Body of pancreas (tissue), 4 donors: Measurements from ENCODE around the gene KLK7. TPM values are rescaled to one million over a fixed set of nuclear protein-coding genes. Genes with fewer than 3 reads are reported as not detected.

Experiments used
- ATAC-seq: fragments of 150-250 bp; one replicate; pipeline ENCODE4 v1.9.1; 2016
- DNase-seq, 4 donors: peaks; one replicate each; pipeline ENCODE4 v3.0.0-alpha.2; 2019
- H3K27ac ChIP-seq, 4 donors: fragments of 200-600 bp; sonication (generic); 1 replicate in 3 of 4; 2 replicates in 1 of 4; pipeline versions ENCODE4 v1.5.1 to v1.6.1; 2016 to 2019; ENCODE audit warnings: mild to moderate bottlenecking in 1 of 4, mixed read lengths in 1 of 4, moderate library complexity in 1 of 4
- H3K27me3 ChIP-seq, 2 donors: fragments of 200-600 bp; sonication (generic); one replicate each; pipeline ENCODE4 v1.6.0; 2016; ENCODE audit warnings: mild to moderate bottlenecking in 1 of 2
- H3K36me3 ChIP-seq, 2 donors: fragments of 200-600 bp; sonication (generic); replicated peaks in 1 of 2; 2 replicates each; pipeline ENCODE4 v1.5.1; 2016; ENCODE audit warnings: low read depth in 2 of 2; ENCODE audit not compliant: insufficient read depth in 1 of 2
- H3K4me1 ChIP-seq: fragments of 200-600 bp; sonication (generic); one replicate; pipeline ENCODE4 v1.6.0; 2016
- H3K4me3 ChIP-seq, 2 donors: fragments of 200-600 bp; sonication (generic); 1 replicate in 1 of 2; 2 replicates in 1 of 2; pipeline ENCODE4 v1.5.1; 2016 to 2019
- H3K9me3 ChIP-seq, 3 donors: fragments of 200-600 bp; sonication (generic); 1 replicate in 2 of 3; 2 replicates in 1 of 3; pipeline ENCODE4 v1.5.1; 2016
- POLR2A ChIP-seq, 3 donors: fragments of 450-650 bp; IDR thresholded peaks; one replicate each; pipeline ENCODE4 v1.6.1; 2016; ENCODE audit warnings: antibody characterized with exemption in 3 of 3, mild to moderate bottlenecking in 2 of 3
- WGBS, 2 donors: methylation state at CpG; one replicate each; pipeline ENCODE4 v1.1.5; 2017; 5-methylcytosine and 5-hydroxymethylcytosine counted together
- intact Hi-C: fragments of 100-400 bp; cut with DNase I; formaldehyde crosslinking; loops from one replicate; pipeline ENCODE4 v1.15.1; 2023
- total RNA-seq, 2 donors: library from RNA; depleted of rRNA; stranded (reverse); fragments of >200 nt; gene quantifications; one replicate each; pipeline ENCODE4 v1.1.0, GENCODE V29; 2016
- TF ChIP-seq, protein P1 (sequence below), 7 experiments: fragments of 450-650 bp in 4 of 7; fragments of 200-600 bp in 3 of 7; sonication (generic) in 3 of 7; IDR thresholded peaks; one replicate each; pipeline ENCODE4 v1.5.1; 2016 to 2019; ENCODE audit warnings: antibody characterized with exemption in 7 of 7

Gene KLK7
- total RNA-seq, 2 donors from 2014 or later = 4.2 TPM; not detected in 1

DNA sequence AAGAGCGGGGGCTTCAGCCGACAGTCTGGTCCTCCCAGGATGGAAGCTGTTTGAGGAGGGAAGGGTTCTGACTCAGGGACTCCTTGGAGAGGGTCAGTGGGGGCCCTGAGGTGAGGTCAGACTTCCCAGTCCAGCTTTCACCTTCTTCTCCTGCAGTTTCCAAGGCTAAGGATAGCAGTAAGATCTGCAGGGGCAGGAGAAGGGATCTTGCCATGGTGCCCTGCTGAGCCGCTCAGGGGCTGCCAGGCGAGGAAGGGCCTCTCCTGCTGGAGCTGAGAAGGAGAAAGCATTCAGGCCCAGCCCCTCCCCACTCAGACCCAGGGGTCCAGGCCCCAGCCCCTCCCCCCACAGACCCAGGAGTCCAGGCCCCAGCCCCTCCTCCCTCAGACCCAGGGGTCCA, 1.5 kb downstream of the KLK7 start:
- intact Hi-C loops = no loop called here
- no peaks in the 10 kb centered on the region for H3K4me1 ChIP-seq
- H3K9me3 ChIP-seq = no peaks in the 10 kb centered on the region
- ATAC-seq (no peak), DNase-seq (no peak)
- no peaks in the 10 kb centered on the region for H3K36me3 ChIP-seq
- WGBS, 2 donors = 58 to 69% methylated on average over 3 to 4 of the region's 4 CpGs
- no peak overlapping the region for H3K27ac ChIP-seq
- no peak overlapping the region for H3K4me3 ChIP-seq
- no peak for TF ChIP-seq POLR2A (IDR thresholded peaks at IDR 0.05)
- TF ChIP-seq, protein P1, sequence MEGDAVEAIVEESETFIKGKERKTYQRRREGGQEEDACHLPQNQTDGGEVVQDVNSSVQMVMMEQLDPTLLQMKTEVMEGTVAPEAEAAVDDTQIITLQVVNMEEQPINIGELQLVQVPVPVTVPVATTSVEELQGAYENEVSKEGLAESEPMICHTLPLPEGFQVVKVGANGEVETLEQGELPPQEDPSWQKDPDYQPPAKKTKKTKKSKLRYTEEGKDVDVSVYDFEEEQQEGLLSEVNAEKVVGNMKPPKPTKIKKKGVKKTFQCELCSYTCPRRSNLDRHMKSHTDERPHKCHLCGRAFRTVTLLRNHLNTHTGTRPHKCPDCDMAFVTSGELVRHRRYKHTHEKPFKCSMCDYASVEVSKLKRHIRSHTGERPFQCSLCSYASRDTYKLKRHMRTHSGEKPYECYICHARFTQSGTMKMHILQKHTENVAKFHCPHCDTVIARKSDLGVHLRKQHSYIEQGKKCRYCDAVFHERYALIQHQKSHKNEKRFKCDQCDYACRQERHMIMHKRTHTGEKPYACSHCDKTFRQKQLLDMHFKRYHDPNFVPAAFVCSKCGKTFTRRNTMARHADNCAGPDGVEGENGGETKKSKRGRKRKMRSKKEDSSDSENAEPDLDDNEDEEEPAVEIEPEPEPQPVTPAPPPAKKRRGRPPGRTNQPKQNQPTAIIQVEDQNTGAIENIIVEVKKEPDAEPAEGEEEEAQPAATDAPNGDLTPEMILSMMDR (IDR thresholded peaks at IDR 0.05) = no peak
- H3K27me3 ChIP-seq = no peaks in the 10 kb centered on the region

DNA sequence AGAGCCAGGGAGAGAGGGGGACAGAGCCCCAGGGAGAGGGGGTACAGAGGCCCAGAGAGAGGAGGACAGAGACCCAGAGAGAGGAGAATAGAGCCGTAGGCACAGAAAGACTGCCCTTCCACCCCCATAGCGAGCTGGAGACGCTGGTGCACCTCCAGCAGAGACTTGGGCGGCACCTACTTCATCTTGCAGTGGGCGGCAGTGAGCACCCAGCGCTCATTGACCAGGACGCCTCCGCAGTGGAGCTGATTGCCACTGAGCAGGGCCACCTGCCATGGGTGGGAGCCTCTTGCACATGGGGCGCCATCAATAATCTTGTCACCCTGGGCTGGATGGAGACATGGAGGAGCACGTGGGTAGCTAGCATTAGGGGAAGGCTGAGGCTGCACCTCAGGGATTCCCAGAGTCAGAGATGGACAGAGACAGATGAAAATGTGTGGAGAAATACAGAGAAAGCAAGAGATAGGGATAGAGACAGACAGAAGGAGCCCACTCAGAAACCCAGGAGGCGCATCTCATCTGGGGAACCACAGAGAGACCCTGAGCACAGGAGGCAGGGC, 2.0 kb downstream of the KLK7 start:
- Histone ChIP-seq H3K4me3 (no peak overlapping the region), H3K9me3 (no peaks in the 10 kb centered on the region), H3K27ac (no peak overlapping the region), H3K36me3 (no peaks in the 10 kb centered on the region), H3K4me1 (no peaks in the 10 kb centered on the region), H3K27me3 (no peaks in the 10 kb centered on the region)
- TF ChIP-seq, protein P1 (IDR thresholded peaks at IDR 0.05) = no peak
- no peak for DNase-seq
- no peak for ATAC-seq
- intact Hi-C loops = no loop called here
- 45 to 52% methylated on average over 11 of the region's 11 CpGs for WGBS, 2 donors

DNA sequence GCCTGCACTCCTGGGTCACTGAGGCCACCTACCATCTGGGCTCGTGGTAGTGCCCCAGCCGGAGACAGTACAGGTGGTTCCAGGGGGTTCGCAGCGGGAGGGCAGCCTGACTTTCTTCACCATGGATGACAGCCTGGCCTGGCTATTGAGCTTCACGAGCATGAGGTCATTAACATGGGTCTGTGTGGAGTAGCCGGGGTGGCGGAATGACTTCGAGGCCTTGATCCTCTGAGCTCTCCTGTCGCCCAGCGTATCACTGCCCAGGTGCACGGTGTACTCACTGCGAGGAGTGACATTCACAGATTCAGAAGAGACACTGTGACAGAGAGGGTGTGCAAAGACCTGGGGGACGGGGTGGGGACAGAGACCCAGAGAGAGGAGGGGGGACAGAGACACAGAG, 3.5 kb downstream of the KLK7 start:
- H3K4me3 ChIP-seq = no peak overlapping the region
- no peak overlapping the region for H3K27ac ChIP-seq
- no peaks in the 10 kb centered on the region for H3K9me3 ChIP-seq
- WGBS, 2 donors = 43 to 46% methylated on average over 8 to 13 of the region's 13 CpGs
- H3K27me3 ChIP-seq = no peaks in the 10 kb centered on the region
- no peak for TF ChIP-seq POLR2A (IDR thresholded peaks at IDR 0.05)
- TF ChIP-seq, protein P1 (IDR thresholded peaks at IDR 0.05) = no peak
- H3K4me1 ChIP-seq = no peaks in the 10 kb centered on the region
- intact Hi-C loops = no loop called here
- DNase-seq = no peak
- no peaks in the 10 kb centered on the region for H3K36me3 ChIP-seq
- ATAC-seq = no peak

DNA sequence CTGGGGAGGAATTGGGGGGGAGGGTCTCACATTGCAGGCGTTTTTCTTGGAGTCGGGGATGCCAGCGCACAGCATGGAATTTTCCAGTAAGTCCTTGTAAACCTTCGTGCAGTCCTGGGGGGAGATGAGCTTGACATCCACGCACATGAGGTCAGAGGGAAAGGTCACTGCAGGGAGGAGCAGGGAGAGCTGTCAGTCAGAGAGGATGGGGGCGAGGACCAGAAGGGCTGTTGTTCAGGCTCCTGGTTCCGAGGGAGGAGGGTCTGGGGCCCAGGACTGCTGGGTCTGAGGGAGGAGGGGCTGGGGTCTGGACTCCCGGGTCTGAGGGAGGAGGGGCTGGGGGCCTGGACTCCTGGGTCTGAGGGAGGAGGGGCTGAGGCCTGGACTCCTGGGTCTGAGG, 4.0 kb downstream of the KLK7 start:
- no peak for TF ChIP-seq POLR2A (IDR thresholded peaks at IDR 0.05)
- TF ChIP-seq, protein P1 (IDR thresholded peaks at IDR 0.05) = no peak
- intact Hi-C loops = no loop called here
- no peak for ATAC-seq
- no peak overlapping the region for H3K27ac ChIP-seq
- H3K9me3 ChIP-seq = no peaks in the 10 kb centered on the region
- H3K4me3 ChIP-seq = no peak overlapping the region
- no peaks in the 10 kb centered on the region for H3K4me1 ChIP-seq
- no peaks in the 10 kb centered on the region for H3K27me3 ChIP-seq
- H3K36me3 ChIP-seq = no peaks in the 10 kb centered on the region
- DNase-seq = no peak
- WGBS, 2 donors = 32 to 39% methylated on average over 6 to 8 of the region's 8 CpGs

DNA sequence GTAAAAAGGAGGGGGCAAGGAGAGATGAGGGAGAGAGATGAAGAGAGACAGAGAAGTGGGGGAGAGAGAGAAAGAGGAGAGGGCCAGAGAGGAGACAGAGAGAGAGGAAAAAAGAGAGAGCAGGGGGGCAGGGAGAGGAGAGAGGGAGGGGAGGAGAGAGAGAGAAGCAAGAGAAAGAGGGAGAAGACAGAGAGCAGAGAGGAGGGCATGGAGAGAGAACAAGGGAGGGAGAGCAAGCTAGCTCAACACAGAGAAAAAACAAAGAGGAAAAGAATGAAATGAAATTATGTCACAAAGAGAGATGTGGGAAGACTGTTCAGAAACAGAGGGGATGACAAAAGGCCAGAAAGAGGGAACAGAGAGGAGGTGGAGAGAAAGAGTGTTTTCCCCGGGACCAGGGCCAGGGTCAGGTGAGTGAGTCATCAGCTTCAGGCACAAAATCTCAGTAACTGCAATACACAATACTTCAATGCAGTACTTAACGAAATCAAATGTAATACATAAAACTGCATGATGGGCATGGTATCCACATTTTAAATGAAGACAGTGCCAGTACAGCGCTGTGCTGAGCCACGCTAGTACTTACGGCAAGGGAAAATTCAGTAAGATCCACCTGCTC, 4.8 kb downstream of the KLK7 start:
- 58 to 66% methylated on average over 5 of the region's 5 CpGs for WGBS, 2 donors
- H3K4me3 ChIP-seq = no peak overlapping the region
- no peaks in the 10 kb centered on the region for H3K9me3 ChIP-seq
- TF ChIP-seq, protein P1 (IDR thresholded peaks at IDR 0.05) = no peak
- no peak for TF ChIP-seq POLR2A (IDR thresholded peaks at IDR 0.05)
- H3K36me3 ChIP-seq = no peaks in the 10 kb centered on the region
- H3K27ac ChIP-seq = no peak overlapping the region
- no peak for ATAC-seq
- no peak for DNase-seq
- no peaks in the 10 kb centered on the region for H3K27me3 ChIP-seq
- intact Hi-C loops = no loop called here
- no peaks in the 10 kb centered on the region for H3K4me1 ChIP-seq
